Stimulated activated CD4-positive, alpha-beta T cell treated with anti-CD3 and anti-CD28 coated beads, Interleukin-4, amount 100 ng/mL, for 4 hours (primary cell): ENCODE data around the gene A4GNT.

Source experiments
- DNase-seq, 2 experiments: peaks; one replicate each; pipeline ENCODE4 v3.0.0-alpha.2; 2020

The A4GNT gene

DNA sequence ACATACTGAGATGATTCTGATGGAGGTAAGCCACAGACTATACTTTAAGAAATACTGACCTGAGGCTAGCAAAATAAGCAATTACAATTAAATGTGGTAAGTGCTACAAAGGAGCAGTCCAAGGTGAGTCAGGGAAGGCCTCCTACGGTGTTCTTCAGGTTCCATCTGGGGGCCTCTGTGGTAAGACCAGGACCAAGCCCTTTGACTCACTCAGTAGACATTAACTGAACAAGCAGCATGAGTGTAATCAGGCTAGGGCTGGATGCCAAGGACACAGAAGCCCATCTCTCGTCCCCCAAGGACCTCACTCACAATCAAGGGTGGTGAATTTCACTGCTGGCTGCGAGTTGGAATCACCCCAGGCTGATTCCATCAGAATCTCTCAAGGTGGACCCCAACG lies 54.1 kb downstream of the A4GNT start:
- no peak for DNase-seq
